Keratinocyte (primary cell): Measurements from ENCODE around the gene ASXL2.

Source experiments
- CTCF ChIP-seq, 3 experiments: IDR thresholded peaks in 1 of 3; conservative IDR thresholded peaks in 1 of 3; optimal IDR thresholded peaks in 1 of 3; 2 replicates in 2 of 3; 3 replicates in 1 of 3; pipeline versions ENCODE3 to v1.5.1; 2011; ENCODE audit warnings: low read length in 3 of 3, mild to moderate bottlenecking in 3 of 3, moderate library complexity in 2 of 3, control low read depth in 1 of 3, inconsistent platforms in 1 of 3; ENCODE audit not compliant: insufficient read depth in 2 of 3; ENCODE audit errors: extremely low read depth in 1 of 3
- EZH2 ChIP-seq: IDR thresholded peaks from one replicate; pipeline ENCODE4 v1.6.1; 2012; ENCODE audit warnings: inconsistent platforms, mild to moderate bottlenecking, low read length, moderate library complexity

- no peak for TF ChIP-seq EZH2
- no peak for TF ChIP-seq CTCF (optimal IDR thresholded peaks at IDR 0.05 in 1 of 3, IDR thresholded peaks at IDR 0.05 in 1 of 3, conservative IDR thresholded peaks at IDR 0.05 in 1 of 3; ENCODE audit: extremely low read depth in 1 of 3, insufficient read depth in 2 of 3, low read length in 3 of 3)
These were observed 34.8 kb upstream of the ASXL2 start for GRCh38 chr2:25912851-25913695.
